DND-41 (cell line): ENCODE results near the gene GLTP.

ENCODE experiments used
- EZH2 ChIP-seq: IDR thresholded peaks from 3 replicates; pipeline ENCODE4 v1.6.1; 2012; ENCODE audit warnings: borderline replicate concordance, low read depth, mild to moderate bottlenecking, moderate library complexity, low read length, inconsistent platforms; ENCODE audit not compliant: severe bottlenecking
- TF ChIP-seq, protein P1 (sequence below): IDR thresholded peaks from 2 replicates; pipeline ENCODE4 v1.5.1; 2012; ENCODE audit warnings: borderline replicate concordance, low read length, moderate library complexity, mild to moderate bottlenecking; ENCODE audit not compliant: poor library complexity, severe bottlenecking; ENCODE audit errors: extremely low read depth

DNA sequence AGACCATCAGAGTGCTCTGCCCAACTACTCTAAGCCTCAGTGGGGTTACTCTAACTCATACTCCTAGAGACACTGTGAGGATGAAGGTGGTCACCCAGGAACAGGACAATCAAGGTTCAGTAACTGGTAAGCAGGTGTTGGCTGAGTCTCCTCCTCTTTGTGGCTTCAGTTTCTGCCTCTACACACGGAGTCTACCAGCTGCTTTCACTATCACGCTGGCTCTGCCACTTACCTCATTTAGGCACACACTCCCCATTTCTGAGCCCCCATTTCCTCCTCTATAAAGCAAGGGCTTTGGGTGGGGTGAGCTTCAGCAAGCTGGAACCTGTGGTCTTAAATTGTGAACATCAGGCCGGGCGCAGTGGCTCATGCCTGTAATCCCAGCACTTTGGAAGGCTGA, 12.4 kb upstream of the GLTP start:
- TF ChIP-seq EZH2, result no peak
- TF ChIP-seq, protein P1, sequence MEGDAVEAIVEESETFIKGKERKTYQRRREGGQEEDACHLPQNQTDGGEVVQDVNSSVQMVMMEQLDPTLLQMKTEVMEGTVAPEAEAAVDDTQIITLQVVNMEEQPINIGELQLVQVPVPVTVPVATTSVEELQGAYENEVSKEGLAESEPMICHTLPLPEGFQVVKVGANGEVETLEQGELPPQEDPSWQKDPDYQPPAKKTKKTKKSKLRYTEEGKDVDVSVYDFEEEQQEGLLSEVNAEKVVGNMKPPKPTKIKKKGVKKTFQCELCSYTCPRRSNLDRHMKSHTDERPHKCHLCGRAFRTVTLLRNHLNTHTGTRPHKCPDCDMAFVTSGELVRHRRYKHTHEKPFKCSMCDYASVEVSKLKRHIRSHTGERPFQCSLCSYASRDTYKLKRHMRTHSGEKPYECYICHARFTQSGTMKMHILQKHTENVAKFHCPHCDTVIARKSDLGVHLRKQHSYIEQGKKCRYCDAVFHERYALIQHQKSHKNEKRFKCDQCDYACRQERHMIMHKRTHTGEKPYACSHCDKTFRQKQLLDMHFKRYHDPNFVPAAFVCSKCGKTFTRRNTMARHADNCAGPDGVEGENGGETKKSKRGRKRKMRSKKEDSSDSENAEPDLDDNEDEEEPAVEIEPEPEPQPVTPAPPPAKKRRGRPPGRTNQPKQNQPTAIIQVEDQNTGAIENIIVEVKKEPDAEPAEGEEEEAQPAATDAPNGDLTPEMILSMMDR, result no peak
